ENCODE results near the gene THBS3.
"Not testable (repeated sequence)": the region's sequence is repeated elsewhere in the genome, so short reads cannot be mapped to it uniquely, and the experiment has no call there.

THBS3 gene

DNA sequence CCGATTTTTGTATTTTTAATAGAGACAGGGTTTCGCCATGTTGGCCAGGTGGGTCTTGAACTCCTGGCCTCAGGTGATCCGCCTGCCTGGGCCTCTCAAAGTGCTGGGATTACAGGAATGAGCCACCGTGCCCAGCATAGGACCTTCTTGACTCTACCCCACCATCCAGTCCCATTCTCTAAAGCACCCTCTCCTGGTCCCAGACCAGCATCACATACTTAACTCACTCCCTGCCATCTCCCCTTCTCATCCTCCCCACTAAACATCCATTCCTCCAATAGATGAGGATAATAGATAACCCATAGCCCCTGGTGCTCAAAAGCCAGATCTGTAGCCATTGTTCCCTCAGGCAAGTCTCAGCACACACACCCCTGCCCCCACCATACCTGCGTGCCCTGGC is 45.5 kb upstream of the THBS3 start:
- DNase-seq (ENCODE audit: extremely low read depth, low read depth): no peak
- TF ChIP-seq CTCF (IDR thresholded peaks at IDR 0.05; ENCODE audit: low read depth, low read length): no peak; the same call in 1 of the 2 replicates

GRCh38 chr1:155251566-155251965 is 43.9 kb upstream of the THBS3 start:
- no peak for TF ChIP-seq CTCF (IDR thresholded peaks at IDR 0.05; ENCODE audit: low read depth, low read length)
- no peak for DNase-seq (ENCODE audit: extremely low read depth, low read depth)

GRCh38 chr1:155250633-155251449 is 43.1 kb upstream of the THBS3 start:
- peak; percentile 100 for TF ChIP-seq CTCF (IDR thresholded peaks at IDR 0.05; ENCODE audit: low read depth, low read length)

DNA sequence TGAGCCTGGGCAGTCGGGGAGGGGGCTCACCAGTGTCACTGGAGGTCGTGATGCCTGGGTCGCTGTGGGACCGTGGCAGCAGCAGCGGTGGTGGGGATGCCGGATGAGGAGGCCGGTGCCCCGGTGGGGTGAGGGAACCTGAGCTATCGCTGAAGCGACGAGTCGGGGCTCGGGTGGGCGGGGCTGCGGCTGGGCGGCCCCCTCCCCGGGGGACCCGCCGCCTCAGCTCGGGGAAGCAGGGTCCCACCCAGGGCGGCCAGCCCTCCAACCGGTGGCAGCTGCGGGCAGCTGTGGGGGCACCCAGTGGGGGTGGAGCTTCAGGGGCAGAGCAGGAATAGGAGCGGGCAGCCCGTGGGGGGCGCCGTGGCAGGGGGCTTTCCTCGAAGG is 42.5 kb upstream of the THBS3 start:
- no peak for DNase-seq (ENCODE audit: extremely low read depth, low read depth)
- no peak for TF ChIP-seq CTCF (IDR thresholded peaks at IDR 0.05; ENCODE audit: low read depth, low read length)

More at GRCh38 chr1:155250633-155251449, 43.1 kb upstream of the THBS3 start:
- DNase-seq (ENCODE audit: extremely low read depth, low read depth): peak; percentile 72

DNA sequence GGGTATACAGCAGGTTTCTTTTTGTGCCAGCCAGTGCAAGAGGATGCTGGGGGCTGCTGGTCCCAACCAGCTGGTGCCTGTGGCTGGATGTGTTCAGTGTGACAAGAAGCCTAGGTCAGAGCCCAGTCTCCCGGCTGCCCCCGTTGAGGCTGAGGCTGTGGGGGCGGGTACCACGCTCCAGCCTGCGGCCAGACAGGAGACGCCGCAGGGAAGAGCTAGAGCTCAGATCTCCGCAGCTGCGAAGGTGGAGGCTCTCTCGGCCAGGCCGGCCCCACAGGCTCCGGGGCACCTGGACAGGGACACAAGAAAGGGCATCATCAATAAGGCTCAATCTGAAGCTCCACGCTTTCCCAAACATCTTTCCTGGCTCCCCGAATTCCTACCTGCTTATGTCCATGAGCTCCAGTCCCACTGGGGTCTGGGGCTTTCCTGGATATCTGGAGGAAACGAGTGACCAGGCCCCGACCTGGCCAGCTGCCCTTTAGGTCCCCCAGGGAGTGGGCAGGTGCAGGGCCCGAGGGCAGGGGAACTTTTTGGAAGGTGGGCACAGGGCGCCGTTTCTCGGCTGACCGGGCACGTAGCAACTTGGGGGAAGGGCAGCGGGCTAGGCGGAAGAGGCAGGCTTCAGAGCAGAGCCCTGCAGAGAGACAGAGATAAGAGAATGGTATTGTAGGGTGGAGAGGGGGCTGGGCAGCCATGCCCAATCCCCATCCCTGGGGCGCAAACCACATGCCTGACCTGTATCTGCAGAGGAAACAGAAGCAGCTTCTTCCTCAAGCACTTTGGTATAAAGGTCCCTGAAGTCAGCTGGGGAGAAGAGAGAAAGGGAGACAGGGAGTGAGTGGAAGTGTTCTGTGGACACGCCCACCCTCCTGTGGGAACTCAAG is 40.2 kb upstream of the THBS3 start:
- no peak for TF ChIP-seq CTCF (IDR thresholded peaks at IDR 0.05; ENCODE audit: low read depth, low read length)
- DNase-seq (ENCODE audit: extremely low read depth, low read depth): no peak

- DNase-seq (ENCODE audit: extremely low read depth, low read depth): not testable (repeated sequence)
Measured at GRCh38 chr1:155246796-155247195, 39.1 kb upstream of the THBS3 start.

- DNase-seq (ENCODE audit: extremely low read depth, low read depth): no peak
- no peak for TF ChIP-seq CTCF (IDR thresholded peaks at IDR 0.05; ENCODE audit: low read depth, low read length)
Measured at GRCh38 chr1:155245163-155245524, 37.4 kb upstream of the THBS3 start.
